Measurements from ENCODE around the gene HUS1B. TPM values are rescaled to one million over a fixed set of nuclear protein-coding genes. Genes with fewer than 3 reads are reported as not detected.

Gene HUS1B
- total and polyA plus RNA-seq, 2 of the 8 experiments (the other 6 are each of a cell fraction or from before 2014, with no cell fraction given), result 0.48 to 1.1 TPM

GRCh38 chr6:658244-658643, 1.3 kb upstream of the HUS1B start:
- Histone ChIP-seq H4K5ac (ENCODE audit: insufficient read length, low read depth, low read length) (no peak overlapping the region), H3K23ac (ENCODE audit: insufficient read length) (no peak overlapping the region), H2AK5ac (ENCODE audit: low read depth, low read length) (no peak overlapping the region), H3K4me2 (ENCODE audit: insufficient read depth in 1 of 2, low read depth in 2 of 2, low read length in 2 of 2) (no peak overlapping the region), H3K4ac (replicated peaks; ENCODE audit: insufficient read length, low read depth, low read length) (no peak overlapping the region), H3K27me3 (replicated peaks in 1 of 4; ENCODE audit: control insufficient read depth in 3 of 4, extremely low read depth in 1 of 4, insufficient read depth in 3 of 4, low read length in 3 of 4) (no peaks in the 10 kb centered on the region), H2BK15ac (ENCODE audit: low read length) (no peak overlapping the region), H3K79me2 (ENCODE audit: control insufficient read depth in 1 of 2, insufficient read depth in 2 of 2, low read length in 2 of 2) (peaks cover 0 to 72% of the 10 kb centered on the region in 2 experiments; a peak in 3 of 4 replicates), H3K23me2 (ENCODE audit: low read depth, low read length) (no peaks in the 10 kb centered on the region), H2BK20ac (ENCODE audit: low read length) (no peak overlapping the region), H4K8ac (ENCODE audit: extremely low read depth, insufficient read depth, low read length) (no peak overlapping the region), H2AFZ (ENCODE audit: low read length) (no peak overlapping the region), H2BK12ac (ENCODE audit: low read depth, low read length) (no peak overlapping the region), H3K27ac (ENCODE audit: low read depth, low read length) (no peak overlapping the region), H3K79me1 (ENCODE audit: low read depth, low read length) (0 out of 2 replicates have a peak, but pooled peaks cover 4% of the 10 kb centered on the region), H2BK120ac (replicated peaks; ENCODE audit: low read depth, low read length) (no peak overlapping the region), H3K18ac (ENCODE audit: extremely low read depth, low read length) (no peak overlapping the region), H3K56ac (replicated peaks; ENCODE audit: insufficient read length, low read depth, low read length) (no peak overlapping the region), H3K36me3 (ENCODE audit: control insufficient read depth in 2 of 4, insufficient read depth in 4 of 4, low read length in 3 of 4) (peaks cover 0 to 7% (median 0%) of the 10 kb centered on the region in 4 experiments; a peak in 3 of 8 replicates), H3K14ac (ENCODE audit: insufficient read length) (no peak overlapping the region), H4K20me1 (replicated peaks in 1 of 2; ENCODE audit: control insufficient read depth in 1 of 2, insufficient read depth in 2 of 2, low read length in 2 of 2) (no peaks in the 10 kb centered on the region), H4K91ac (replicated peaks; ENCODE audit: insufficient read length, low read length) (no peak overlapping the region), H3K9me3 (ENCODE audit: insufficient read depth in 2 of 2, low read depth in 1 of 2, low read length in 1 of 2) (no peaks in the 10 kb centered on the region; a peak in 1 of 4 replicates), H3K9ac (replicated peaks in 1 of 4; ENCODE audit: extremely low read depth in 1 of 4, low read depth in 3 of 4, low read length in 3 of 4) (no peak overlapping the region), H2BK5ac (ENCODE audit: low read depth, low read length) (no peak overlapping the region), H3K4me3 (ENCODE audit: extremely low read depth in 1 of 4, insufficient read depth in 2 of 4, low read depth in 3 of 4, low read length in 4 of 4) (no peak overlapping the region), H3K4me1 (replicated peaks in 1 of 4; ENCODE audit: control insufficient read depth in 3 of 4, insufficient read depth in 4 of 4, low read length in 3 of 4) (peaks cover 6 to 32% (median 13%) of the 10 kb centered on the region in 4 experiments)
- DNase-seq (ENCODE audit: low read depth in 1 of 2, low spot score in 2 of 2) (no peak), FAIRE-seq (no peak)
- 90% methylated on average over 2 of the region's 2 CpGs; no CpG with 5 or more reads in 1 of the 2 experiments for WGBS, 2 experiments (ENCODE audit: extremely low coverage in 1 of 2, insufficient coverage in 1 of 2, insufficient read length in 1 of 2, insufficient replicate concordance in 2 of 2, low coverage in 1 of 2, low lambda C conversion rate in 2 of 2, missing lambda C conversion rate in 1 of 2)
- ChIA-PET CTCF (ENCODE audit: partially characterized antibody) (interaction anchor here (0.6 to 3.5 kb wide), 8 partner anchors 11 to 124 kb away, joined by 3 to 24 read pairs (median 4); no protein-coding TSS in a partner anchor), POLR2A (ENCODE audit: partially characterized antibody) (interaction anchor here (1.5 kb wide), 1 partner anchor 23 kb away, joined by 3 read pairs; no protein-coding TSS in a partner anchor)
- TF ChIP-seq SIRT6 (IDR thresholded peaks at IDR 0.05; ENCODE audit: low read length) (no peak), CREB1 (IDR thresholded peaks at IDR 0.05) (no peak), KDM5A (IDR thresholded peaks at IDR 0.05; ENCODE audit: low read length) (no peak)
